GM12873 (cell line): ENCODE results near the gene PDE8A.

ENCODE experiments used
- CTCF ChIP-seq: IDR thresholded peaks from 2 replicates; pipeline ENCODE4 v1.5.1; 2012; ENCODE audit warnings: low read depth, mild to moderate bottlenecking, moderate library complexity, low read length, control low read depth; ENCODE audit not compliant: insufficient read depth; ENCODE audit errors: missing control alignments

PDE8A gene

GRCh38 chr15:85137489-85138168, 156.0 kb downstream of the PDE8A start:
- no peak for TF ChIP-seq CTCF

DNA sequence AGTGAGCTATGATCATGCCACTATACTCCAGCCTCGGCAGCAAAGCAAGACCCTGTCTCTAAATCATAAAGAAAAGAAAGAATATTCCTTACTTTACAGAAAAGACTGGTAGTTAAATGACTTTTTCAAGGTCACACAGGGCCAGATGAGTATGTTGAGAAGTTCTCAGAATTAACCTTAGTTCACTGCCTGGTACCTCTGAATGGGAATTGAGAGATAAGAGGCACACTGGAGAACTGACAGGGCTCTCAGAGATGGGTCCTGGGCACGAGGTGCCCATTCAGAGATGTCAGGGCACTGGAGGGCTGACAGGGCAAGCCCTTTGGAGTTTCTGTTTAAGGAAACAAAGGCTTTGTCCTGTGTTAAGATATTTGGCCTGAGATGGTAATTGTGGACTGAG, 157.7 kb downstream of the PDE8A start:
- no peak for TF ChIP-seq CTCF

DNA sequence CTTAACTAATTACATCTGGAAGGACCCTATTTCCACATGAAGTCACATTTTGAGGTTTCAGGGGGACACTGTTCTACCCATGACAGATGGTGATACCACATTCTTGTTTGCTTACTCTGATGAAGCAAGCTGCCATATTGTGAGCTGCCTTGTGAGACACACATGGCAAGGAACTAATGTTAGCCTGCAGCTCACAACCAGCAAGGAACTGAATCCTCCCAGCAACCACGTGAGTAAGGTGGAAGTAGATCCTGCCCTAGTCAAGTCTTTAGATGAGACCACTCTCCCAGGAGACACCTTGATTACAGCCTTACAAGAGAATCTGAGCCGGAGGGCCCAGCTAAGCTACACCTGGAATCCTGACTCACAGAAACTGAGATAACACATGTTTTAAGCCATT, 160.1 kb downstream of the PDE8A start:
- TF ChIP-seq CTCF: no peak

GRCh38 chr15:85142312-85142711, 160.7 kb downstream of the PDE8A start:
- no peak for TF ChIP-seq CTCF

DNA sequence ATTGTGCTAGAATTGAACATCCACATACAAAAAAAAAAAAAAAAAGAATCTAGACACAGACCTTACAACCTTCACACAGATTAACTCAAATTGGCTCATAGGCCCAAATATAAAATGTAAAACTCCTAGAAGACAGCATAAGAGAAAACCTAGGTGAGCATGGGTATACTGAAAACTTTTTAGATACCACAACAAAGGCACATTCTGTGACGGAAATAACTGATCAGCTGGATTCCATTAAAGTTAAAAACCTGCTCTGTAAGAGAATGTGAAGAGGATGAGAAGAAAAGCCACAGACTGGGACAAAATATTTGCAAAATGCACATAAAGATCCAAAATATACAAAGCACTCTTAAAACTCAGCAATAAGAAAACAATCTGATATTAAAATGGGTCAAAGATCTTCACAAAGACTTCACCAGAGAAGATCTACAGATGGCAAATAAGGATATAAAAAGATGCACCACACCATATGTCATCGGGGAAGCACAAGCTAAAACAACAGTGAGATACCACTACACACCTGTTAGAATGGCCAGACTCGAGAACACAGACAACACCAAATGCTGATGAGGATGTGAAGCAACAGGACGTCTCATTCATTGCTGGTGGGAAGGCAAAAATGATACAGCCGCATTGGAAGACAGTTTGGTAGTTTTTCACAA, 167.9 kb downstream of the PDE8A start:
- TF ChIP-seq CTCF: no peak

DNA sequence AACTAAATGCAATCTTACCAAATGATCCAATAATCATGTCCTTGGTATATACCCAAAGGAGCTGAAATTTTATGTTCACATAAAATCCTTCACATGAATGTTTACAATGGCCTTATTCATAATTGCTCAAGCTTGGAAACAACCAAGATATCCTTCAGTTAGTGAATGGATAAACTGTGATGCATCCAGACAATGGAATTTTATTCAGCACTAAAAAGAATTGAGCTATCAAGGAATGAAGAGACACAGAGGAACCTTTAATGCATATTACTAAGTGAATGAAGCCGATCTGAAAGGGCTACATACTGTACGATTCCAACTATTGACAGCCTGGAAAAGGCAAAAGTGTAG, 168.4 kb downstream of the PDE8A start:
- TF ChIP-seq CTCF: no peak

GRCh38 chr15:85151145-85151544, 169.5 kb downstream of the PDE8A start:
- no peak for TF ChIP-seq CTCF

- TF ChIP-seq CTCF: no peak
These were observed 170.2 kb downstream of the PDE8A start for GRCh38 chr15:85151861-85152260.
